Activated CD4-positive, alpha-beta T cell treated with anti-CD3 and anti-CD28 coated beads, Interleukin-2, amount 50 U/mL, for 48 hours (primary cell): ENCODE measurements around the gene RAB15.

Experiments
- DNase-seq, 2 experiments: peaks; one replicate each; pipeline ENCODE4 v3.0.0-alpha.2; 2020

RAB15 gene

DNA sequence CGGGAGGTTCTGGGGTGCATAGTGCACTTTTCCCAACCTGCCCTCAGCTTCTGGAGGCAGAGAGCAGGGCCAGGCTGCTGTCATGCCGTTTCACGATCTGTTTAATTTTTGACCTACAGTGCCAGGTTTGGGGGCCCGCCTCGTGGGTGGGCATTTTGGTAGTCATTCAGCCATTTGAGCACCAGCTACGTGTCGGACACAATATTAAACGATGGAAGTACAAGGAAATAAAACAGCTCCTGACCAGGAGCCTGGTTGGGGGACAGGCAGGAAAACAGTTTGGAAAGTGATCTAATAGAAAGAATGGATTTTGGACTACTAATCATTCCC is 15.3 kb upstream of the RAB15 start:
- DNase-seq: no peak

DNA sequence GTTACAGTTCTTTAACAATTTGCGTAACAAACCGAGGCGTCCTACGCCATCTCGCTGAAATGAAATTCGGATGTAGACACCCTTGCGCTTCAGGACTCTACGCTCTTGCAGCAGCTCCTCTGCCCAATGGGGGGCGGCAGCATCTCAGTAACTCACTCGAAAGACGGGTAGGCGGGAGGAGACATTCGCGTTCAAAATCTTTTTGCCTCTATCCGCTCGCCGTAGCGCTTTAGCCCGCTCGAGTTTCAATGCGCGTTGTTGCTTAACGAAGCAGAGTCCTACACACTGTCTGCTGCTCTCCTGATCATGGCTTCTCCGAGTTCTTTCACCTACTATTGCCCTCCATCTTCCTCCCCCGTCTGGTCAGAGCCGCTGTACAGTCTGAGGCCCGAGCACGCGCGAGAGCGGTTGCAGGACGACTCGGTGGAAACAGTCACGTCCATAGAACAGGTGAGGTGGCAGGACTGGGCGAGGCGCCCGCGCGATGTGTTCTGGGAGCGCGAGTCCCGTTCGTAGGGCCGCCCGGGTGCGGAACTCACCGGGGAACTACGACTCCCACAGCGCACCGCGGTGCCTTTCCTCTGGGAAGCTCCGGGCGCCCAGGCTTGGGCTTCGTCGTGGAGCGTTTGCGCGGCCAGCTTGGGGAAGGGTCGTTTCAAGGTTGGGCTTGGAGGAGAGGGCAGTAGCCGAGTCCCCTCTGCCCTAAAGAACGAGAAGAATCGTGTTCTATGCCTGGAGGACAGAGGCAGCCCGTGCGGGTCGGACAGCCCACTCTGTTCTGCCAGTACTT is 14.7 kb upstream of the RAB15 start, which contains the start of gene FNTB:
Gene FNTB, plus strand, starts transcription at position 248 of the 790 bp plus-strand sequence. Its CDS starts 59 bp downstream, at position 307.
- peak; percentile 91 to 94 for DNase-seq

GRCh38 chr14:64983439-64984310 is 11.5 kb upstream of the RAB15 start:
- peak; percentile 16 to 35 for DNase-seq

DNA sequence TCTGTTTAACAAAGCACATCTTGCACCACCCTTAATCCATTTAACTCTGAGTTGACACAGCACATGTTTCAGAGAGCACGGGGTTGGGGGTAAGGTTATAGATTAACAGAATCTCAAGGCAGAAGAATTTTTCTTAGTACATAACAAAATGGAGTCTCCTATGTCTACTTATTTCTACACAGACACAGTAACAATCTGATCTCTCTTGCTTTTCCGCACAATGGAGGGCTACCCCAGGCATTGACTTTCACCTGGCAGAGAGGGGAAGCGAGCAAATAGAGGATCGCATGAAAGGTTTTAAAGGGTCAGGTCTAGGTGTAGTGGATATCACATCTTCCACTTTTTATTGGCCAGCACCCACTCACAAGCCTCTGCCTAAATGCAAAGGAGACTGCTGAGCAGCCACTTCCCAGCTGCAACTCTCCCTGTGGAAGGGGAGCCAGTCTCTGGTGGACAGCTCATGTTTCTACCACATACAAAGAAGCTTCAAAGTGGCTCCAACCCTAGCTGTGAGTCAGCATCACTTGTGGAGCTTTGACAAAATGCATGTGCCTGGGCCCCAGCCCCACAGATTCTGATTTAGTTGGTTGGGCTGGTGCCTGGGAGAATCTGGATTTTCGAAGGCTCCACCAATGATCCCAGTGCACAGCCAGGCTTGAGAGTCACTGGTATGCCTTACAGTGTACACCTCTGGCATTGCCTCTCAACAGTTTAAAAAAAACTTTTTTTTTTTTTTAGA is 7.4 kb upstream of the RAB15 start:
- DNase-seq: no peak

DNA sequence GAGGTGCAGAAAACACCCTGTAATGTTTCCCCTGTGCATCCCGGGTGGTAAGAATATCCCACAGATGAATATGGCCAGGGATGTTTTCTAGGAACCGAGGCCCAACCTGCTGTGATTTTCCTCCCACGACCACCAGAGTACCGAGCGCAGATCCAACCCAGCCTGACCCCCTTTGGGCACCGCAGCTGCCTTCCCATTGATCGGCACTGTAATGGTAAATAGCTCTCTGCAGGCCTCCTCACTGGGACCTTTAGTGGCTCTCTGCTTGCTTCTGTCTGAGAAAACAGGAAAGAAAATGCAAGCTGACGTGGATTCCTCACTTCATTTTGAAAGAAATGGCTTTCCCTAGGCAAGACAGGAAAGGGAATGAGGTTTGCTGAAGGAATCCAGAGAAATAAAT is 2.4 kb upstream of the RAB15 start:
- DNase-seq: no peak

- no peak for DNase-seq
Measured at GRCh38 chr14:64973826-64974225, 1.7 kb upstream of the RAB15 start.

DNA sequence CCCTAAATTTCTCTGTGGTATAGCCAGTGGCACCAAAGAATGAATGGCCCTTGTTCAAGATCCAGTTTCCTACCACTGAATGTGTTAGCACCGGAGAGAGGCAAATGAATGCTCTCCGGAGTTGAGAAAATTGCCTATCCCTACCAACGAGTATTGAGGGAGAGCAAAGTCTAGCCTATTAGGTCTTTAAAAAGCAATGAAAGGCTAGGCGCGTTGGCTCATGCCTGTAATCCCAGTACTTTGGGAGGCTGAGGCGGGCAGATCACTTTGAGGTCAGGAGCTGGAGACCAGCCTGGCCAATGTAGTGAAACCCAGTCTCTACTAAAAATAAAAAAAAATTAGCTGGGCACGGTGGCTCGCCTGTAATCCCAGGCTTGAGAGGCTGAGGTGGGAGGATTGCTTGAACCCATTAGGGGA is 898 bp upstream of the RAB15 start:
- DNase-seq: no peak

DNA sequence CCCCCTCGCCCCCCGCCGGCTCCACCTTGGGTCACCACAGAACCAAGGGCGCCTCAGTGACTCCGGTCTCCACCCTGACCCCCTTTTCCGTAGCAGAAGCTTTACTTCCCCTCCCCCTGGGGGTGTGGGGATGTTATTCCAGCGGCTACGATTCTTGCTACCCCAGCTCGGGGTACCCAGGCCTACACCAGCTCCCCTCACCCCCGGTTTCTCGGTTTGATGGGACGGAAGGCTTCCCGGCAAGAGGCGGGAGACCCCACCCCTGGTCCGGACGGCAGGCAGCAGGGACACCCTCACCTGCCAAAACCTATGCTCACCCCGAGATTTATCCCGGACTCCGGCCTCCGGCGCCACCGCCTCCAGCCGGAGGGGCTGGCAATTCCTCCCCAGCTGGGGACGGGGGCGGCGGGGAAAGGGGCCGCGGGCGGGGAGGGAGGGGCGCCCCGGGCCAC is 619 bp downstream of the RAB15 start:
- no peak for DNase-seq

DNA sequence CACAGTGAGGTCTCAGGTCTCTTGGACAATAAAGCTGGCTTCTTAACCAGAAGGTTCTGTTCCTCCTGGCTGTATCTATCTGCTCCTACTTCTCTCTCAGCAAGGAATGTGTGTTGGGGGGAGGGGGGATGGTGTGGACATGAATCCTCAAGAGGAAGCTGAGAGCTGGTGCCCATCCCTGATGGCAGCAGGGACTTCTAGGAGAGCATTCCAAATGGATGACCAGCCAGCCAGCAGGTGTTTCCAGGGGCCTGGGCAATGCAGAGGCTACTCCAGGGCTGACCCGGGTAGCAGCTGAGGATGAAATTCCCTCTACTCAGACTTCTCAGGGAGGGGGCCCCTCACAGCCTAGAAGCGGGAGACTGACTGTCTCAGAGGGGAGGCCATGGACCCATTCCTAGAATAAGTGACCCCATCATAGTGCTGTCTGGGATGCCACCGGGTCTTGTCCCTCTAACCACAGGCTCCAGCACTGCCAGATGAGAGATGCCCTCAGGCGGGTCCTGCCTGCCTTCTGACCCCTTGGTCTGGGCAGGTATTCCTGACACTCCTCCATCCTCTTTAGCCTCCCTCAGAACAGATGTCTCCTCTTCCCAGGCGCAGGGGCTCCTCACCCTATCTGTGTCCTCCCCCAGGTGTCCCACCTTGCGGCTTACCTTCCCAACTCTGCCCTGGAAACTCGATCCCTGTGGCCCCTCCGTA is 1.2 kb downstream of the RAB15 start:
- DNase-seq: no peak

DNA sequence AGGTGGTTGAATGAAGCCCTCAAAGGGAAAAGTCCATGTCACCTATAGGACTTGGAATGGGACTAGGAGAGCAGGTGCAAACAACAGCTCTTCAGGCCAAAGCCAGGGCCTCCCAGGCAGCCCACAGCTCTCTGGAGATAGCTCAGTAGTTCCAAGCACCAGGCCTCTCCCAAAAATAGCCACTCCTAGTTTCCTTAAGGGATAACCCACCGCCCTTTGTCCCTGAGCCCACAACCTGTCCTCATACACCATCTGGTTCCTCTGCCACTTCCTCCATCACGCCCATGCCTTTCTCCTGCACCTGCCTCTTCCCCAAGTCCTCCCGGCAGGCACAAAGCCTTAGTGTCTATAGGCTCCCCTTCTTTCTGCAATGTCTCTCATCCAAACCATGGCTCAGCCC is 2.1 kb downstream of the RAB15 start:
- no peak for DNase-seq

DNA sequence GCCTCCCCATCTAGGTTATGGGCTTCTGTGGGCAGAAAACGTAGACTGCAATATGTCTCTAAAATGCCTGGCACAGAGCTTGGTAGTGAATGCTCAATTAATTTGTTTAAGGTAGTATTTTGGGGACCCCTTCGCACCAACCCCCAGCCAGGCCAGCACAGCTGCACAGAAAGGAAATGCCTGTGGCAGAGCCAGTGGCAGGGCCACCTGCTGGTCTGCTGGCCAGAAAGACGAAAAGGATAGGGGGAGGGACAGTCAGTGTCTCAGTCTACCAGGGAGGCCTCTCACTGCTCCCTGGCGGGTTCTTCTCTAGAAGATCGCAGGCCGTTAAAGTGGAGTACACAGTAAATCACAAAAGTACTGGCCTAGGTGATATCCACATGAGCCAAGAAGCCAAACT is 3.5 kb downstream of the RAB15 start:
- no peak for DNase-seq

- no peak for DNase-seq
Measured at GRCh38 chr14:64968167-64968566, 4.0 kb downstream of the RAB15 start.

DNA sequence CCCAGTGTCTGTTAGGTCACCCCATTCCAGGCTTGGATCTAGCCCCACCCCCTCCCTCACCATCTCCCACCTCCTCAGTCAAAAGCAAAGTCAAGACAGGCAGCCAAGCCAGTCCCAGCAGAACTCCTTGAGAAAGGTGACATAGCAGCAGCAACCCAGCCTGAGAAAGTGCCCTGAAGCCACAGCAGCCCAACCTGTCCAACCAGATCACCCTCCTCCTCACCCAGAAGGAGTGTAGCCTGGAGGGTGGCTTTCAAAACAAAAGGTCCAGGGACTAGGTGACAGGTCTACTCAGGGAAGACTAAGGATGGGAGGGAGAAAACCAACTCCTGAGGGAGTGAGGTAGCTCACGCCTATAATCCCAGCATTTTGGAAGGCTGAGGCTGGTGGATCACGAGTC is 5.2 kb downstream of the RAB15 start:
- no peak for DNase-seq

DNA sequence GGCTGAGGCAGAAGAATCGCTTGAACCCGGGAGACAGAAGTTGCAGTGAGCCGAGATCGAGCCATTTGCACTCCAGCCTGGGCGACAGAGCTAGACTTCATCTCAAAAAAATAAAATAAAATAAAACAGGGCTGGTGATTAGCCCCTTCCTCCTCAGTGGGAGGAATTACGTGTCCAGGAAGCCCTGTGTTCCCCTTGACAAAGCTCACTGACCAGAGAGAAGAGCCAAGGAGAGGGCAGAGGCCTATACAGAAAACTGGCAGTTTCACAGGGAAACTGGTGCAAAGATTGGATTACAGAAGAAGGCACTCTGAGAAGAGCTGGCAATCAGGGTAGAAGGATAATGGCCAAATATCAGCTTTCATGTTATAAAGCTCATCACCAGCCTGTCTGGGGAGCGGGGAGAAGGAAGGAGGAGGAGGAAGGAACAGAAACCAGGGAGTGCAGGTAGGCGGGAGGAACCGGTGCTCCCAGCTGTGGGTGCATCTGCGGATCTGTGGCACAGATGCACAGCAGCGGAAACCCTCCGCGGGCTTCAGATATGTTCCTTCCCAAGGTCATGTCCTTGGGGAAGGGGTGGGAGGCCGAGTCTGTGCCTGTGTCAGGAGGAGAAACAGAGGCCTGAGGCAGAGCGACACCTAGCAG is 6.7 kb downstream of the RAB15 start:
- no peak for DNase-seq

DNA sequence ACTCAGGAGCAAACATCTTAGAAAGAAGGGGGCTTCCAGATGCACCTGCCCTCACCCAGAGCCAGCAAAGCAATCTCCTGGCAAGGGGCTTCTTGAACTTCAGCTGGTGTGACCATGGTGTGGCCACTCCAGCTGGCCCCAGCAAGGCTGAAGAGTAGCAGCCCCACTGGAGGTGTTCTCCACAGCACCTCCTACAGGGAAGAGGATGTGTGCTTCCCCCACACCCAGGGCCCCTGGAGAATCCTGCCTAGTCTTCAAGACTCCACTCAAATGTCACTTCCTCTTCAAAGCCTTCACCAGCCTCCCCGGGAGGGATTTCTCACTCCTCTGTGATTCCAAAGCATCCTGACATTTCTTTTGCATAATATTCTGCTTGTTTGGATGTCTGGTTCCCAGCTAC is 8.5 kb downstream of the RAB15 start:
- no peak for DNase-seq

GRCh38 chr14:64960762-64961276 is 11.3 kb downstream of the RAB15 start:
- no peak for DNase-seq

GRCh38 chr14:64958743-64959142 is 13.4 kb downstream of the RAB15 start:
- DNase-seq: no peak

DNA sequence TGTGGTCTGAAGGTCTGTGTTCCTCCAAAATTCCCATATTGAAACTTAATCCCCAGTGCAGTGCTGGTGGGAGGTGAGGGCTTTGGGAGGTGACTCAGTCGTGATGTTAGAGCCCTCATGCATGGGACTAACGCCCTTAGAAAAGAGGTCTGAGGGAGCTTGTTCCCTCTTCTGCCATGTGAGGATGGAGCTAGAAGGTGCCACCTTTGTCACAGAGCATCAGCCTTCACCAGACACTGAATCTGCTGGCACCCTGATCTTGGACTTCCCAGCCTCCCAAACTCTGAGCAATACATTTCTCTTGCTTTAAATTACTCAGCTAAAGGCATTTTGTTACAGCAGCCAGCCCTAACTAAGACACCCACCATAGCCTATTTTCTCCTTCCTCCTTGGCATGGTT is 13.9 kb downstream of the RAB15 start:
- DNase-seq: no peak

DNA sequence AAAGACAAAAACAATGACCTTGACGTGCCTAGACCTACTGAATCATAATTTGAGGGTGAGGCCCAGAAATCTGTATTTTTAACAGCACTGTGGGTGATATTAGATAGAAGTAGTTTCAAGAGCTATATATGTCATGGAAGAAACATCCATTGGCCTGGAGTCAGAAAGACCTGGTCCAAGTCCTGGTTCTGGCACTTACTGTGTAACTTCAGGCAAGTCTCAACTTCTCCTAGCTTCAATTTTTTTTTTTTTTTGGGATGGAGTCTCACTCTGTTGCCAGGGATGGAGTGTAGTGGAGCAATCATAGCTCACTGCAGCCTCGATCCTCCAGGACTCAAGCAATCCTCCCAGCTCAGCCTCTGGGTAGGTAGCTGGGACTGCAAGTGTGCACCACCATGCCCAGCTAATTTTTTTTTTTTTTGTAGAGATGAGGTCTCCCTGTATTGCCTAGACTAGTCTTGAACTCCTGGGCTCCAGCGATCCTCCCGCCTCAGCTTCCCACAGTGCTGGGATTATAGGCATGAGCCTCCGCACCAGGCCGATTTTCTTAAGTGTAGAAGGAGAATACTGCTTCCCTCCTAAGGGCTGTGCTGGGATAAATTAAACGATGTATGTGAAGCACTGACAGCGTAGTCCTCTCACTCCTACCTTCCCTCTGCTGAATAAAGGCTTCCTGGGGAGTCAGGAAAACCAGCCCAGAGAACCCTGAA is 15.3 kb downstream of the RAB15 start:
- DNase-seq: no peak

- no peak for DNase-seq
Measured at GRCh38 chr14:64955297-64955696, 16.8 kb downstream of the RAB15 start.
